BLaER1 (cell line): ENCODE results near the gene TRIM13.
A peak's percentile ranks its signal among the peaks of the same experiment; 100 is the strongest.

Experiments
- H3K27ac ChIP-seq: shearing (Covaris generic); formaldehyde crosslinking; 2 replicates; pipeline ENCODE4 v1.8.1; 2022
- H3K27me3 ChIP-seq: shearing (Covaris generic); formaldehyde crosslinking; 2 replicates; pipeline ENCODE4 v1.8.1; 2022
- H3K36me3 ChIP-seq: shearing (Covaris generic); formaldehyde crosslinking; 2 replicates; pipeline ENCODE4 v1.8.1; 2022
- H3K4me1 ChIP-seq: shearing (Covaris generic); formaldehyde crosslinking; 2 replicates; pipeline ENCODE4 v1.8.1; 2022
- H3K4me2 ChIP-seq: shearing (Covaris generic); formaldehyde crosslinking; 2 replicates; pipeline ENCODE4 v1.8.1; 2022
- H3K4me3 ChIP-seq: shearing (Covaris generic); formaldehyde crosslinking; 2 replicates; pipeline ENCODE4 v1.8.1; 2022
- H3K9ac ChIP-seq: shearing (Covaris generic); formaldehyde crosslinking; 2 replicates; pipeline ENCODE4 v1.8.1; 2022
- H3K9me3 ChIP-seq: shearing (Covaris generic); formaldehyde crosslinking; 2 replicates; pipeline ENCODE4 v1.8.1; 2022
- H4K20me1 ChIP-seq: shearing (Covaris generic); formaldehyde crosslinking; 2 replicates; pipeline ENCODE4 v1.8.1; 2022
- Cebpa-rat ChIP-seq: shearing (Covaris generic); IDR thresholded peaks from 2 replicates; pipeline ENCODE4 v1.8.1; 2022

Gene TRIM13

DNA sequence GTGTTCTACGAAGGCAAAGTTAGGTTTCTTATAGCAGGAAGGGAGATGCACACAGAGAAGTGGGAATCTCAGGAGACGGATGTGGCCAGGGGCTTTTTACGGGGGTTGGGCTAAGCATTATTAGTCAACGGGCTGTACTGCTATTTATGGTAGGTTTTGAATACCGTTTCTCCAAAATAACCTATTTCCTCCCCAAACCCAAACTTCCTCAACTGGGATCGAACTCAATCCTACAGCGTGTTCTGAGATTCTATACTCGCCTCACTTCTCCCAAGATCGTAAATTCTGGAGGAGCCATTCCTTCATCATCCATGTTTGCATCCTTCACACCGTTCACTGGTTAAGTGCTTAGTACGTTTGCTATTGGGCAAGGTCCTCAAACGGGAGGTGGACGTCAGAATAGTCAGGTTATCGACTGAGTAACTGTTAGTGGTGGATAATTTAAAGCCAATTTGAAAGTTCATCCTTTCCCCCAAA, 1.2 kb upstream of the TRIM13 start:
- peaks cover 29% of the 10 kb centered on the region for H4K20me1 ChIP-seq
- H3K9me3 ChIP-seq: no peaks in the 10 kb centered on the region
- peak overlapping the region; percentile 99 for H3K27ac ChIP-seq
- no peaks in the 10 kb centered on the region for H3K27me3 ChIP-seq
- peaks cover 55% of the 10 kb centered on the region for H3K4me1 ChIP-seq
- peak overlapping the region; percentile 95 for H3K4me2 ChIP-seq
- H3K4me3 ChIP-seq: peak overlapping the region; percentile 75
- TF ChIP-seq Cebpa-rat: no peak
- peak overlapping the region; percentile 98 for H3K9ac ChIP-seq
- peaks cover 44% of the 10 kb centered on the region for H3K36me3 ChIP-seq

DNA sequence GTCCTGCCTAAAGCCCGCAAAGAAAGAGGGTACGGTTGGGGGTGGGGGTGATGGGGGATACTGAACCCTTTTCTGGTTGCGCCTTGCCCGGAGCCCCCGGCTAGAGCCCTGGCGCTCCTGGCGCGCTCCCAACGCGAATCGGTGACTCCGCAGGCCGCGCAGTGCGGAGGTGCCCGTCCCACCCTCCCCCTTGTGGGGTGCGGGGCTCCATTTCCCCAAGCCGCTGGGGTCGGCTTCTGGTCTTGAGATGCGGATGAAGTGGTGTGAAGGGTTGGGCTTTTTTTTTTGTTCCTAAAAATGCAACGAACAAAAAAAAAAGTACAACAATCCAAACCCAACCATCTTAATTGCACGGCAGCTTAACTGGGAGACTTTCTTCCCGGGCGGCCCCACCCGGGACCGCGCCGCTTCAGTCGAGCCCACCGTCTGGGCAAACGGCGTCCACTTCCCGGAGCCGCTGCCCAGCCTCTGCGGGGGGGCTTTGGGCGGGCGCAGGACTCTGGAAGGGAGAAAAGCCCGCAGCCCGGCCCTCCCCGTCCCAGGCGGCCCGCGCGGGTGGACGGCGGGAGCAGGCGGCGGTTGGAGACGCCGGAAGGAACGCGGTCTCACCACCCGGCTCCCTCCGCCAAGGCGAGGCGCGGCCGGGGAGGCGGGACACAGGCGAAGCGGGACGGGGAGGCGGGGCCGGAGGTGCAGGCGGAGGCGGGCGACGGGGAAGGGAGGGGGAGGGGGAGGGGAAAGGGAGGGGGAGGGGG, 504 bp upstream of the TRIM13 start:
- peak overlapping the region; percentile 99 for H3K27ac ChIP-seq
- H4K20me1 ChIP-seq: peaks cover 36% of the 10 kb centered on the region
- no peak for TF ChIP-seq Cebpa-rat
- no peaks in the 10 kb centered on the region for H3K9me3 ChIP-seq
- H3K27me3 ChIP-seq: no peaks in the 10 kb centered on the region
- H3K9ac ChIP-seq: peak overlapping the region; percentile 98
- peak overlapping the region; percentile 75 for H3K4me3 ChIP-seq
- H3K4me2 ChIP-seq: peak overlapping the region; percentile 95
- peaks cover 42% of the 10 kb centered on the region for H3K36me3 ChIP-seq
- H3K4me1 ChIP-seq: peaks cover 62% of the 10 kb centered on the region

DNA sequence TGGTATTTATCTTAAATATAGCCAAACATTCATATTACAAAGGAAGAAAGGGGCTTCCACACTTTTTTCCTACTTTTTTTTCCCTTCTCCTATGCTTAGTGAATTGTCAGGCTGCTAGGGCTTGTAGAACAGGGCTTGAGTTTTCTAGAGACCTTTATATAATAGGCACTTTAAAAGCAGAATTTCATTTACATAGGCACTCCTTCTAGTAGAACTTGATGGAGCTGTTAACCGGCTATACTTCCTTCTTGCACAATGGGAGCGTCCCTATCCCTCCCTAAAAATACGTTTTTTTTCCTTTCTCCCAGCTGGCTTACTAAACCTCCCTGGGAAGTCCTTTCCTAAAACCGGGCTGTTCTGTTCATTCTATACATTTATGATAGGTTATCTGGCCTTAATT, 1.1 kb downstream of the TRIM13 start:
- Histone ChIP-seq H3K36me3 (peaks cover 47% of the 10 kb centered on the region), H3K4me3 (peak overlapping the region; percentile 90), H3K9me3 (no peaks in the 10 kb centered on the region), H3K4me1 (peaks cover 74% of the 10 kb centered on the region), H3K27ac (peak overlapping the region; percentile 99), H3K4me2 (peak overlapping the region; percentile 68), H3K27me3 (no peaks in the 10 kb centered on the region), H4K20me1 (peaks cover 52% of the 10 kb centered on the region), H3K9ac (peak overlapping the region; percentile 100)
- no peak for TF ChIP-seq Cebpa-rat

DNA sequence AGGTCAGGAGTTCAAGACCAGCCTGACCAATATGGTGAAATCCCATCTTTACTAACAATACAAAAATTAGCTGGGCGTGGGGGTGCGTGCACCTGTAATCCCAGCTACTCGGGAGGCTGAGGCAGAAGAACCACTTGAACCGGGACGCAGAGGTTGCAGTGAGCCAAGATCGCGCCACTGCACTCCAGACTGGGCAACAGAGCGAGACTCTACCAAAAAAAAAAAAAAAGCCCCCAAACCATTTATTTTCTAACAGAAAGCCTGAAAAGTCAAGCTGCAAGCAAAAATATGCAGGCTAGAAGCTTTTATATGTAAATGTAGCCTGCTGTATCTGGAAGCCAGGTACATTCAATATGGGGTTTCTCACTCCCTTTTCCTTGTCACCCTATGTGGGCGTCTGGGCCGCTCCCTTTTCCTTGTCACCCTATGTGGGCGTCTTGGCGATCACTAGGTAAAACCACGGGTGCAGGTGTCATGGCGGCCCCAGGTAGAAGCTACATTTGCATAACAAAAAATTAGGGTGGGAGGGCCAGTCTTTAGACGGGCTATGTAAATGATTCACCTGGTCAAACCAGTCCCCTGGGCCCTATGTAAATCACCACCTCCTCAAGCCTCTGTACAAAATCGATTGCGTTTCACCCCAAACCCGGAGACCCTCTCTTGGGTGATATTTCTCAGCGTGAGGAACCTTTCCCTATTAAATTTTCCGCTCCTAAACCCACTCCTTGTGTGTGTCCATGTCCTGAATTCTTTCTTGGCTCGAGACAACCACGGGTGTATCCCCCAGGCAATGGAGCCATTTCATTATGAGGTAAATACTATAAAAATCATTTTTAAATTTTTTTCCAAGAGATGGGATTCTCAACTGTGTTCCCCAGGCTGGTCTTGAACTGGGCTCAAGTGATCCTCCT, 2.1 kb downstream of the TRIM13 start:
- Histone ChIP-seq H3K27me3 (no peaks in the 10 kb centered on the region), H3K9ac (peak overlapping the region; percentile 100), H3K4me1 (peaks cover 70% of the 10 kb centered on the region), H3K4me3 (peak overlapping the region; percentile 90), H3K9me3 (no peaks in the 10 kb centered on the region), H3K4me2 (peak overlapping the region; percentile 68), H4K20me1 (peaks cover 62% of the 10 kb centered on the region), H3K36me3 (peaks cover 50% of the 10 kb centered on the region), H3K27ac (peak overlapping the region; percentile 99)
- no peak for TF ChIP-seq Cebpa-rat

DNA sequence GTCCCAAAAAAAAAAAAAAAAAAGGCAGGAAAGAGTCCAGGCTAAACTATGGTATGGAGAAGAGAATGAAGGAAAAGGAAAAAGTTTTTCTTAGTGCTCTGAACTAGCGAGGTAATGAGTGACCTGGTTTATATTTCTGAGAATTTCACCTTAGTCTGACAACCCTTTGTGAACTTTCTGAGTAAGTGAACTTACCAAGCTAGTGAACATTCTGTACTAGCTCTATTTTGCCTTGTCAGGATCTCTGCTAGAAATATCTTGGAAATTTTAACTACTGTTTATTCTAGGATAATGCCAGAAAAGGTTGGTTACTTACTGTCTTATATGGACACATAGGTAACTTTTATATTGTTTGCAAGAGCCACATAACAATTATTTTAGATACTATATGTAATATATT, 4.4 kb downstream of the TRIM13 start:
- TF ChIP-seq Cebpa-rat: no peak
- Histone ChIP-seq H3K36me3 (peaks cover 73% of the 10 kb centered on the region), H3K4me2 (peak overlapping the region; percentile 68)

DNA sequence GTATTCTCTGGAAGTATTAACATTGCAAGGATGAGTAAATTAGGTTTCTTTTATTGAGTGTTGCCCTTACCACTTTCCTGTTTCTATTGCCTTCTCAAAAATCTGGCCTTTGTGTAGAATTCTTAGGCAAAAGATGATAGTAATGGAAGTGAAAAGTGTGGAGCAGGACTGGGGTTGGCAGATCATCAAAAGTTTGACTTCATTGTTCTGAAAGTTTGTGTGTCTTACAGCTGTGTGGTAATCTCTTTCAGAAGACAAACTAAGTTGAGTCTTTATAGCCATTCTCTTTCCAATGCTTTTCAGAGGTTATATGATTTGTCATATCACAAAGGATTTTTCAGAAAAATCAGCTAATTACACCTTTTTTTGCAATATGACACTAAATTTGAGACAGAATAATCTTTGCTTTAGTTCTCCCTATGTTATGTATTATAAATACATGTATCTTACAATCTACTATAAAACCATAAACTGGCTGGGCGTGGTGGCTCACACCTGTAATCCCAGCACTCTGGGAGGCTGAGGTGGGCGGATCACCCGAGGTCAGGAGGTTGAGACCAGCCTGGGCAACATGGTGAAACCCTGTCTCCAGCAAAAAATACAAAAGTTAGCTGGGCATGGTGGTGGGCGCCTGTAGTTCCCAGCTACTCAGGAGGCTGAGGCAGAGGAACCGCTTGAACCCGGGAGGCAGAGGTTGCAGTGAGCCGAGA, 9.7 kb downstream of the TRIM13 start:
- Histone ChIP-seq H3K4me3 (no peak overlapping the region), H3K4me1 (peaks cover 30% of the 10 kb centered on the region), H3K36me3 (peaks cover 94% of the 10 kb centered on the region), H3K4me2 (no peak overlapping the region), H3K9me3 (0 out of 2 replicates have a peak, but pooled peaks cover 6% of the 10 kb centered on the region), H4K20me1 (peaks cover 99% of the 10 kb centered on the region), H3K9ac (no peak overlapping the region), H3K27me3 (no peaks in the 10 kb centered on the region), H3K27ac (no peak overlapping the region)
- TF ChIP-seq Cebpa-rat: no peak

More for the DNA sequence above, 4.4 kb downstream of the TRIM13 start:
- Histone ChIP-seq H3K9me3 (0 out of 2 replicates have a peak, but pooled peaks cover 6% of the 10 kb centered on the region), H3K27me3 (no peaks in the 10 kb centered on the region), H3K4me1 (peaks cover 62% of the 10 kb centered on the region), H4K20me1 (peaks cover 85% of the 10 kb centered on the region), H3K27ac (no peak overlapping the region), H3K4me3 (no peak overlapping the region), H3K9ac (no peak overlapping the region)

DNA sequence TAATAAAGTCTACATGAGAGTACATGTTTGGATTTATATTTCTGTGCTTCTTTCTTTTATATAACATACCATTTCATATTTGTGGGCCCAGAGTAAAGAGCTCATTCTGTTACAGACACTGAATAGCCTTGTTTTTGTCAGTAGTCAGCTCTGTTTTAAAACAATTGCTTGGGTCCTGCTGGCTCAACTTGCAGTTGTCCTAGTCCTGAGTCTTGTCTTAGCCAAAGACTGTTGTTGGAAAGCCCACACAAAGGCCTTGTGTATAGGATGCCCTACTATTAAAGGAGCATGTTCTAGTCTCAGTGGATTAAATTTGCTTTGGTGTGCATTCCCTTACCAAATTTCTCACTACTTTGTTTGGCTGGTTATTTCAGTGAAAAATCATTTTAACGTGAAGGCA, 14.6 kb downstream of the TRIM13 start:
- H3K27ac ChIP-seq: no peak overlapping the region
- H3K4me3 ChIP-seq: no peak overlapping the region
- H3K4me2 ChIP-seq: no peak overlapping the region
- H3K9ac ChIP-seq: no peak overlapping the region
- TF ChIP-seq Cebpa-rat: no peak
- H3K27me3 ChIP-seq: no peaks in the 10 kb centered on the region
- H3K4me1 ChIP-seq: 0 out of 2 replicates have a peak, but pooled peaks cover under 1% of the 10 kb centered on the region
- H4K20me1 ChIP-seq: peaks cover 95% of the 10 kb centered on the region
- H3K9me3 ChIP-seq: no peaks in the 10 kb centered on the region
- H3K36me3 ChIP-seq: peaks cover 88% of the 10 kb centered on the region

DNA sequence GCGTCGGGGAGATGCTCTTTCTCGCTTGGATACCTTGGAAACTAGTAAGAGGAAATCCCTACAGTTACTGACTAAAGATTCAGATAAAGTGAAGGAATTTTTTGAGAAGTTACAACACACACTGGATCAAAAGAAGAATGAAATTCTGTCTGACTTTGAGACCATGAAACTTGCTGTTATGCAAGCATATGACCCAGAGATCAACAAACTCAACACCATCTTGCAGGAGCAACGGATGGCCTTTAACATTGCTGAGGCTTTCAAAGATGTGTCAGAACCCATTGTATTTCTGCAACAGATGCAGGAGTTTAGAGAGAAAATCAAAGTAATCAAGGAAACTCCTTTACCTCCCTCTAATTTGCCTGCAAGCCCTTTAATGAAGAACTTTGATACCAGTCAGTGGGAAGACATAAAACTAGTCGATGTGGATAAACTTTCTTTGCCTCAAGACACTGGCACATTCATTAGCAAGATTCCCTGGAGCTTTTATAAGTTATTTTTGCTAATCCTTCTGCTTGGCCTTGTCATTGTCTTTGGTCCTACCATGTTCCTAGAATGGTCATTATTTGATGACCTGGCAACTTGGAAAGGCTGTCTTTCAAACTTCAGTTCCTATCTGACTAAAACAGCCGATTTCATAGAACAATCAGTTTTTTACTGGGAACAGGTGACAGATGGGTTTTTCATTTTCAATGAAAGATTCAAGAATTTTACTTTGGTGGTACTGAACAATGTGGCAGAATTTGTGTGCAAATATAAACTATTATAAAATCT, 15.7 kb downstream of the TRIM13 start:
- Histone ChIP-seq H3K4me1 (no peaks in the 10 kb centered on the region), H4K20me1 (peaks cover 91% of the 10 kb centered on the region), H3K4me2 (no peak overlapping the region), H3K36me3 (peaks cover 81% of the 10 kb centered on the region), H3K9ac (no peak overlapping the region), H3K9me3 (no peaks in the 10 kb centered on the region), H3K27me3 (no peaks in the 10 kb centered on the region), H3K27ac (no peak overlapping the region), H3K4me3 (no peak overlapping the region)
- TF ChIP-seq Cebpa-rat: no peak

DNA sequence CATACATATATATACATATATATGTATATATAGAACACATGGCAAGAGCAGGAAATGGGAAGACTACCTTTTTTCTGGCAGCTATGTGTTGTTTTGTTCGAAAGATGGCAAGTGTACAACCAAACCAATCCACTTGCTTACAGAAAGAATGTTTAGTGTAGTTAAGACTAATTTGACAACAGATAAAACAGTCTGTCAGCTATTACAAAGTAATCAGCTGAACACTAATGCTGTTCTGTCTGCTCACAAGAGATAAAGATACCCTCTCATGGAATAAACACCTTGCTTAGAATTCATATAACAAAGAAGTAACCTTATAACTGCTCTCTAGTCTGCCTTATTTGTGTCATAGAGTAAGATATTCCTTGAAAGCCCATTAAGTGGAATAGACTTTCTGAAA, 17.5 kb downstream of the TRIM13 start:
- Histone ChIP-seq H3K36me3 (peaks cover 74% of the 10 kb centered on the region), H3K27ac (no peak overlapping the region), H4K20me1 (peaks cover 85% of the 10 kb centered on the region)

More for the DNA sequence above, 17.5 kb downstream of the TRIM13 start:
- no peak for TF ChIP-seq Cebpa-rat
- Histone ChIP-seq H3K4me3 (no peak overlapping the region), H3K4me1 (no peaks in the 10 kb centered on the region), H3K9me3 (no peaks in the 10 kb centered on the region), H3K4me2 (no peak overlapping the region), H3K9ac (no peak overlapping the region), H3K27me3 (no peaks in the 10 kb centered on the region)
